WTC11 (cell line): ENCODE data around the gene NEDD4L. TPM values are rescaled to one million over a fixed set of nuclear protein-coding genes. Genes with fewer than 3 reads are reported as not detected.

Experiments
- ATAC-seq: fragments of 200-7000 bp; cut with Tn5 transposase; 2 replicates; pipeline ENCODE4 v1.10.0; 2021; ENCODE audit warnings: mild to moderate bottlenecking, moderate library complexity
- CTCF ChIA-PET: fragments of 300-600 bp; sonication (Branson Sonifier 250); formaldehyde crosslinking; loops from one replicate; lab custom pipeline; 2021; ENCODE audit warnings: antibody characterized with exemption; lab: Charles Lee
- POLR2A ChIA-PET: fragments of 350-600 bp; sonication (Branson Sonifier 250); formaldehyde crosslinking; loops from one replicate; lab custom pipeline; 2021; ENCODE audit warnings: antibody characterized with exemption; lab: Charles Lee
- DNase-seq: peaks from one replicate; pipeline ENCODE4 v3.0.0; 2021; ENCODE audit warnings: low spot score
- H3K27ac Mint-ChIP-seq: 2 replicates; pipeline ENCODE4 v1.8.0; 2021; ENCODE audit warnings: mixed read lengths
- H3K27me3 Mint-ChIP-seq: 2 replicates; pipeline ENCODE4 v1.8.0; 2021; ENCODE audit warnings: low read depth, mild to moderate bottlenecking, moderate library complexity, mixed read lengths
- H3K36me3 Mint-ChIP-seq: 2 replicates; pipeline ENCODE4 v1.8.0; 2021; ENCODE audit warnings: mixed read lengths
- H3K4me1 Mint-ChIP-seq: 2 replicates; pipeline ENCODE4 v1.8.0; 2022; ENCODE audit warnings: mixed read lengths
- H3K4me3 Mint-ChIP-seq: 2 replicates; pipeline ENCODE4 v1.8.0; 2021; ENCODE audit warnings: mild to moderate bottlenecking, moderate library complexity, mixed read lengths
- H3K9me3 Mint-ChIP-seq: 2 replicates; pipeline ENCODE4 v1.8.0; 2021; ENCODE audit warnings: mixed read lengths
- ATF6 ChIP-seq: sonication (generic); formaldehyde crosslinking; IDR thresholded peaks from 2 replicates; pipeline ENCODE4 v1.8.1; 2023; ENCODE audit warnings: mild to moderate bottlenecking, missing genetic modification reagents
- CBFB ChIP-seq: sonication (generic); formaldehyde crosslinking; IDR thresholded peaks from 2 replicates; pipeline ENCODE4 v1.8.1; 2022; ENCODE audit warnings: mild to moderate bottlenecking, low read depth, missing genetic modification reagents
- E2F1 ChIP-seq: sonication (generic); formaldehyde crosslinking; IDR thresholded peaks from 2 replicates; pipeline ENCODE4 v1.8.0; 2022; ENCODE audit warnings: mild to moderate bottlenecking, missing genetic modification reagents
- ESRRA ChIP-seq: sonication (generic); formaldehyde crosslinking; IDR thresholded peaks from 2 replicates; pipeline ENCODE4 v1.8.1; 2022; ENCODE audit warnings: mild to moderate bottlenecking, missing genetic modification reagents, borderline replicate concordance
- FOXJ3 ChIP-seq: sonication (generic); formaldehyde crosslinking; IDR thresholded peaks from 2 replicates; pipeline ENCODE4 v1.9.0; 2021; ENCODE audit warnings: missing genetic modification reagents, mild to moderate bottlenecking, borderline replicate concordance
- KAT7 ChIP-seq: sonication (generic); formaldehyde crosslinking; IDR thresholded peaks from 2 replicates; pipeline ENCODE4 v1.8.1; 2023; ENCODE audit warnings: missing genetic modification reagents, mild to moderate bottlenecking, borderline replicate concordance
- PREB ChIP-seq: sonication (generic); formaldehyde crosslinking; IDR thresholded peaks from 2 replicates; pipeline ENCODE4 v1.8.1; 2022; ENCODE audit warnings: mild to moderate bottlenecking, missing genetic modification reagents, moderate library complexity, borderline replicate concordance
- RORB ChIP-seq: fragments of 250-450 bp; sonication (Bioruptor Pico); IDR thresholded peaks from 2 replicates; pipeline ENCODE4 v1.9.0; 2021; ENCODE audit warnings: mild to moderate bottlenecking
- TCF7 ChIP-seq: sonication (generic); formaldehyde crosslinking; IDR thresholded peaks from 2 replicates; pipeline ENCODE4 v1.8.0; 2022; ENCODE audit warnings: mild to moderate bottlenecking, low read depth, missing genetic modification reagents, moderate library complexity
- USF2 ChIP-seq: sonication (generic); formaldehyde crosslinking; IDR thresholded peaks from 2 replicates; pipeline ENCODE4 v1.8.1; 2023; ENCODE audit warnings: mild to moderate bottlenecking, missing genetic modification reagents, moderate library complexity
- ZBTB21 ChIP-seq: sonication (generic); formaldehyde crosslinking; IDR thresholded peaks from 2 replicates; pipeline ENCODE4 v1.8.1; 2023; ENCODE audit warnings: mild to moderate bottlenecking, missing genetic modification reagents, borderline replicate concordance
- ZMAT4 ChIP-seq: fragments of 250-450 bp; sonication (Bioruptor Pico); IDR thresholded peaks from 2 replicates; pipeline ENCODE4 v1.9.0; 2021; ENCODE audit warnings: mild to moderate bottlenecking
- ZNF138 ChIP-seq: sonication (generic); formaldehyde crosslinking; conservative IDR thresholded peaks from 2 replicates; pipeline ENCODE4 v1.8.1; 2022; ENCODE audit warnings: mild to moderate bottlenecking, moderate library complexity, missing genetic modification reagents
- ZNF671 ChIP-seq: fragments of 250-450 bp; sonication (Bioruptor Pico); IDR thresholded peaks from 2 replicates; pipeline ENCODE4 v1.8.0; 2021; ENCODE audit warnings: mild to moderate bottlenecking
- total RNA-seq: library from RNA; stranded (reverse); gene quantifications from 3 replicates; pipeline ENCODE4 v1.2.3, GENCODE V29; 2021
- TF ChIP-seq, protein P1 (sequence below): sonication (generic); formaldehyde crosslinking; IDR thresholded peaks from 2 replicates; pipeline ENCODE4 v1.8.1; 2023; ENCODE audit warnings: mild to moderate bottlenecking, moderate library complexity, missing genetic modification reagents
- TF ChIP-seq, protein P2 (sequence below): sonication (generic); formaldehyde crosslinking; IDR thresholded peaks from 2 replicates; pipeline ENCODE4 v1.8.1; 2022; ENCODE audit warnings: mild to moderate bottlenecking, moderate library complexity, missing genetic modification reagents
- TF ChIP-seq, protein P3 (sequence below): fragments of 250-450 bp; sonication (Bioruptor Pico); IDR thresholded peaks from 2 replicates; pipeline ENCODE4 v1.8.0; 2021; ENCODE audit warnings: mild to moderate bottlenecking
- TF ChIP-seq, protein P4 (sequence below): fragments of 250-450 bp; sonication (Bioruptor Pico); IDR thresholded peaks from 2 replicates; pipeline ENCODE4 v2.1.2; 2022; ENCODE audit warnings: mild to moderate bottlenecking, moderate library complexity
- TF ChIP-seq, protein P5 (sequence below): fragments of 200-600 bp; IDR thresholded peaks from 2 replicates; pipeline ENCODE4 v1.8.0; 2022; ENCODE audit warnings: antibody characterized with exemption
- TF ChIP-seq, protein P6 (sequence below): sonication (generic); formaldehyde crosslinking; IDR thresholded peaks from 2 replicates; pipeline ENCODE4 v1.8.0; 2022; ENCODE audit warnings: missing genetic modification reagents

The NEDD4L gene
- total RNA-seq, 1 experiment from 2014 or later, result 88.0 TPM

- no peak for TF ChIP-seq ZMAT4
- TF ChIP-seq ESRRA (CRISPR knock-in tag), result no peak
- TF ChIP-seq, protein P1, sequence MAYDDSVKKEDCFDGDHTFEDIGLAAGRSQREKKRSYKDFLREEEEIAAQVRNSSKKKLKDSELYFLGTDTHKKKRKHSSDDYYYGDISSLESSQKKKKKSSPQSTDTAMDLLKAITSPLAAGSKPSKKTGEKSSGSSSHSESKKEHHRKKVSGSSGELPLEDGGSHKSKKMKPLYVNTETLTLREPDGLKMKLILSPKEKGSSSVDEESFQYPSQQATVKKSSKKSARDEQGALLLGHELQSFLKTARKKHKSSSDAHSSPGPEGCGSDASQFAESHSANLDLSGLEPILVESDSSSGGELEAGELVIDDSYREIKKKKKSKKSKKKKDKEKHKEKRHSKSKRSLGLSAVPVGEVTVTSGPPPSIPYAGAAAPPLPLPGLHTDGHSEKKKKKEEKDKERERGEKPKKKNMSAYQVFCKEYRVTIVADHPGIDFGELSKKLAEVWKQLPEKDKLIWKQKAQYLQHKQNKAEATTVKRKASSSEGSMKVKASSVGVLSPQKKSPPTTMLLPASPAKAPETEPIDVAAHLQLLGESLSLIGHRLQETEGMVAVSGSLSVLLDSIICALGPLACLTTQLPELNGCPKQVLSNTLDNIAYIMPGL (CRISPR knock-in tag), result no peak
- no peak for TF ChIP-seq E2F1 (CRISPR knock-in tag)
- no peak for TF ChIP-seq USF2 (CRISPR knock-in tag)
- TF ChIP-seq, protein P2, sequence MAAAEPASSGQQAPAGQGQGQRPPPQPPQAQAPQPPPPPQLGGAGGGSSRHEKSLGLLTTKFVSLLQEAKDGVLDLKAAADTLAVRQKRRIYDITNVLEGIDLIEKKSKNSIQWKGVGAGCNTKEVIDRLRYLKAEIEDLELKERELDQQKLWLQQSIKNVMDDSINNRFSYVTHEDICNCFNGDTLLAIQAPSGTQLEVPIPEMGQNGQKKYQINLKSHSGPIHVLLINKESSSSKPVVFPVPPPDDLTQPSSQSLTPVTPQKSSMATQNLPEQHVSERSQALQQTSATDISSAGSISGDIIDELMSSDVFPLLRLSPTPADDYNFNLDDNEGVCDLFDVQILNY, result no peak
- TF ChIP-seq, protein P3, sequence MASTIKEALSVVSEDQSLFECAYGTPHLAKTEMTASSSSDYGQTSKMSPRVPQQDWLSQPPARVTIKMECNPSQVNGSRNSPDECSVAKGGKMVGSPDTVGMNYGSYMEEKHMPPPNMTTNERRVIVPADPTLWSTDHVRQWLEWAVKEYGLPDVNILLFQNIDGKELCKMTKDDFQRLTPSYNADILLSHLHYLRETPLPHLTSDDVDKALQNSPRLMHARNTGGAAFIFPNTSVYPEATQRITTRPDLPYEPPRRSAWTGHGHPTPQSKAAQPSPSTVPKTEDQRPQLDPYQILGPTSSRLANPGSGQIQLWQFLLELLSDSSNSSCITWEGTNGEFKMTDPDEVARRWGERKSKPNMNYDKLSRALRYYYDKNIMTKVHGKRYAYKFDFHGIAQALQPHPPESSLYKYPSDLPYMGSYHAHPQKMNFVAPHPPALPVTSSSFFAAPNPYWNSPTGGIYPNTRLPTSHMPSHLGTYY (CRISPR knock-in tag), result no peak
- no peak for TF ChIP-seq CBFB
- TF ChIP-seq, protein P4, sequence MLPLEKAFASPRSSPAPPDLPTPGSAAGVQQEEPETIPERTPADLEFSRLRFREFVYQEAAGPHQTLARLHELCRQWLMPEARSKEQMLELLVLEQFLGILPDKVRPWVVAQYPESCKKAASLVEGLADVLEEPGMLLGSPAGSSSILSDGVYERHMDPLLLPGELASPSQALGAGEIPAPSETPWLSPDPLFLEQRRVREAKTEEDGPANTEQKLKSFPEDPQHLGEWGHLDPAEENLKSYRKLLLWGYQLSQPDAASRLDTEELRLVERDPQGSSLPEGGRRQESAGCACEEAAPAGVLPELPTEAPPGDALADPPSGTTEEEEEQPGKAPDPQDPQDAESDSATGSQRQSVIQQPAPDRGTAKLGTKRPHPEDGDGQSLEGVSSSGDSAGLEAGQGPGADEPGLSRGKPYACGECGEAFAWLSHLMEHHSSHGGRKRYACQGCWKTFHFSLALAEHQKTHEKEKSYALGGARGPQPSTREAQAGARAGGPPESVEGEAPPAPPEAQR, result no peak
- no peak for TF ChIP-seq ZBTB21 (CRISPR knock-in tag)
- no peak for TF ChIP-seq KAT7
- no peak for TF ChIP-seq ATF6
- TF ChIP-seq, protein P5, sequence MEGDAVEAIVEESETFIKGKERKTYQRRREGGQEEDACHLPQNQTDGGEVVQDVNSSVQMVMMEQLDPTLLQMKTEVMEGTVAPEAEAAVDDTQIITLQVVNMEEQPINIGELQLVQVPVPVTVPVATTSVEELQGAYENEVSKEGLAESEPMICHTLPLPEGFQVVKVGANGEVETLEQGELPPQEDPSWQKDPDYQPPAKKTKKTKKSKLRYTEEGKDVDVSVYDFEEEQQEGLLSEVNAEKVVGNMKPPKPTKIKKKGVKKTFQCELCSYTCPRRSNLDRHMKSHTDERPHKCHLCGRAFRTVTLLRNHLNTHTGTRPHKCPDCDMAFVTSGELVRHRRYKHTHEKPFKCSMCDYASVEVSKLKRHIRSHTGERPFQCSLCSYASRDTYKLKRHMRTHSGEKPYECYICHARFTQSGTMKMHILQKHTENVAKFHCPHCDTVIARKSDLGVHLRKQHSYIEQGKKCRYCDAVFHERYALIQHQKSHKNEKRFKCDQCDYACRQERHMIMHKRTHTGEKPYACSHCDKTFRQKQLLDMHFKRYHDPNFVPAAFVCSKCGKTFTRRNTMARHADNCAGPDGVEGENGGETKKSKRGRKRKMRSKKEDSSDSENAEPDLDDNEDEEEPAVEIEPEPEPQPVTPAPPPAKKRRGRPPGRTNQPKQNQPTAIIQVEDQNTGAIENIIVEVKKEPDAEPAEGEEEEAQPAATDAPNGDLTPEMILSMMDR, result no peak
- TF ChIP-seq ZNF671 (CRISPR knock-in tag), result no peak
- no peak for TF ChIP-seq FOXJ3 (CRISPR knock-in tag)
- TF ChIP-seq, protein P6, sequence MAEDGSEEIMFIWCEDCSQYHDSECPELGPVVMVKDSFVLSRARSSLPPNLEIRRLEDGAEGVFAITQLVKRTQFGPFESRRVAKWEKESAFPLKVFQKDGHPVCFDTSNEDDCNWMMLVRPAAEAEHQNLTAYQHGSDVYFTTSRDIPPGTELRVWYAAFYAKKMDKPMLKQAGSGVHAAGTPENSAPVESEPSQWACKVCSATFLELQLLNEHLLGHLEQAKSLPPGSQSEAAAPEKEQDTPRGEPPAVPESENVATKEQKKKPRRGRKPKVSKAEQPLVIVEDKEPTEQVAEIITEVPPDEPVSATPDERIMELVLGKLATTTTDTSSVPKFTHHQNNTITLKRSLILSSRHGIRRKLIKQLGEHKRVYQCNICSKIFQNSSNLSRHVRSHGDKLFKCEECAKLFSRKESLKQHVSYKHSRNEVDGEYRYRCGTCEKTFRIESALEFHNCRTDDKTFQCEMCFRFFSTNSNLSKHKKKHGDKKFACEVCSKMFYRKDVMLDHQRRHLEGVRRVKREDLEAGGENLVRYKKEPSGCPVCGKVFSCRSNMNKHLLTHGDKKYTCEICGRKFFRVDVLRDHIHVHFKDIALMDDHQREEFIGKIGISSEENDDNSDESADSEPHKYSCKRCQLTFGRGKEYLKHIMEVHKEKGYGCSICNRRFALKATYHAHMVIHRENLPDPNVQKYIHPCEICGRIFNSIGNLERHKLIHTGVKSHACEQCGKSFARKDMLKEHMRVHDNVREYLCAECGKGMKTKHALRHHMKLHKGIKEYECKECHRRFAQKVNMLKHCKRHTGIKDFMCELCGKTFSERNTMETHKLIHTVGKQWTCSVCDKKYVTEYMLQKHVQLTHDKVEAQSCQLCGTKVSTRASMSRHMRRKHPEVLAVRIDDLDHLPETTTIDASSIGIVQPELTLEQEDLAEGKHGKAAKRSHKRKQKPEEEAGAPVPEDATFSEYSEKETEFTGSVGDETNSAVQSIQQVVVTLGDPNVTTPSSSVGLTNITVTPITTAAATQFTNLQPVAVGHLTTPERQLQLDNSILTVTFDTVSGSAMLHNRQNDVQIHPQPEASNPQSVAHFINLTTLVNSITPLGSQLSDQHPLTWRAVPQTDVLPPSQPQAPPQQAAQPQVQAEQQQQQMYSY (CRISPR knock-in tag), result no peak
- TF ChIP-seq TCF7, result no peak
- TF ChIP-seq PREB, result no peak
- TF ChIP-seq ZNF138 (CRISPR knock-in tag), result no peak
- TF ChIP-seq RORB (CRISPR knock-in tag), result no peak
- Mint-ChIP-seq H3K9me3 (no peaks in the 10 kb centered on the region), H3K27ac (no peak overlapping the region; the same call in 1 of the 2 replicates), H3K36me3 (no peaks in the 10 kb centered on the region), H3K27me3 (no peaks in the 10 kb centered on the region), H3K4me3 (no peak overlapping the region), H3K4me1 (peaks cover 18% of the 10 kb centered on the region)
- POLR2A ChIA-PET, result no interaction called here
- CTCF ChIA-PET, result interaction anchor here (1.0 kb wide), 1 partner anchor 30 kb away, joined by 3 read pairs; no protein-coding TSS in a partner anchor
- no peak for ATAC-seq
- DNase-seq, result no peak
Measured at GRCh38 chr18:58152216-58152615, 108.2 kb downstream of the NEDD4L start.
